Measurements from ENCODE around the gene TEKT4. TPM values are rescaled to one million over a fixed set of nuclear protein-coding genes. Genes with fewer than 3 reads are reported as not detected.

Gene TEKT4
- polyA plus RNA-seq, 2 of the 4 experiments (the other 2 are of a cell fraction), result not detected

DNA sequence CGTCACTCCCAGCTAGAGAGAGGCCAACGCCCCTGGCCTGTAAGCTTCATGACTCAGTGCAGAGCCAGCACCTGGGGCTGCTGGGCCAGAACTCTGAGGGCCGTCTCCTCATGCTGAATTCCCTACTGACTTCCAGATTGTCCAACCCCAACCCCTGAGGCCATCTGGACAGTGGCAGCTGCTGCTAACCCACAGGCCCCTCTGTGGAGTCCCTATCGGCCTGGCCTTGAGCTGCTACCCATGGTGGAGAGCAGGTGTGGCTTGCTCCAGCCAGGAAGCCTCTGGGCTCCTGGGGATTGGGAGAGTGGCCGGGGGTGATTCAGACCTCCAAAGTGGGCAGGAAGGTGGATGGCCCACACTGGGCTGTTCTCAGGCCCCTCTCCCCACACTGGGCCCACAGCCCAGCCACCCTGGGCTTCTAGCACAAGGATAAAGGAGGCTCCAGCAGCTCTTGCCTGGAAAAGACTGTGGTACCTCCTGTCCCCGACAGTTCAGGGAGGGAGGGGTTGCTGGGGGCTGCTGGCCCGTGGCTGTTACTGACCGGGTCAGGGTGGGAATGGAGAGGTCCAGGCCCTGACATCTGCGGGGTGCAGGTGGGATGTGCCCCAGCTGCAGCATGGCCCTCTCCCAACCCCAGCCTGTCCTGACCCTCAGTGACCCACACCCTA, 8.2 kb downstream of the TEKT4 start:
- H3K4me2 ChIP-seq, result no peak overlapping the region
- ATAC-seq (no peak), DNase-seq (ENCODE audit: low read depth in 1 of 2, low spot score in 1 of 2) (no peak), FAIRE-seq (no peak)
- H3K4me1 ChIP-seq, result no peaks in the 10 kb centered on the region
- no peak overlapping the region for H3K4me3 ChIP-seq
- no peak overlapping the region for H3K27ac ChIP-seq
- TF ChIP-seq MAFK (IDR thresholded peaks at IDR 0.05; ENCODE audit: partially characterized antibody), result no peak
- no peak for TF ChIP-seq PHF8 (IDR thresholded peaks at IDR 0.05; ENCODE audit: borderline replicate concordance, low read depth)
- TF ChIP-seq ZSCAN20 (CRISPR knock-in tag; IDR thresholded peaks at IDR 0.05), result no peak
- TF ChIP-seq BCL3 (IDR thresholded peaks at IDR 0.05), result no peak
- H3K9me3 ChIP-seq, result peaks cover 3% of the 10 kb centered on the region; the same call in 1 of the 3 replicates
- WGBS (ENCODE audit: missing lambda C conversion rate), result 34% methylated on average over 7 of the region's 9 CpGs
- ChIA-PET CTCF (no interaction called here), POLR2A (no interaction called here)

DNA sequence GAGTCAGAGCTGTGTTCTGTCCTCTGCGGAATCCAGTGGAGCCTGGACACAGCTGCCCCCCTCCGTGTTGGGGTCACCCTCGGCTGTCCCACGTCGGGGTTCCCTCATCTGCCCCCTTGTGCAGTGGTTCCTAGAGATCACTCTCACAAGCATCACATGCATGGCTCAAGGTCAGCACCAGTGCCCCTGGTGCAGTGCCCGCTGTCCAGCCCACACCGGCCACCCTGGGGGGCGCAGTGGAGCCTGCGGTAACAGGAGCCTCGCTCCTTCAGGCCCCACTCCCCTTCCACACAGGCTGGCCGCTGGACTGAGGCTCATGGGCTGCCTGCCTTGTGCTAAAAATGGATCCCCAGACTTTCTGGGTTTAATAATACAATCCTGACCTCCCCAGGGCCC, 8.8 kb downstream of the TEKT4 start:
- DNase-seq (ENCODE audit: low read depth in 1 of 2, low spot score in 1 of 2) (no peak), FAIRE-seq (no peak), ATAC-seq (no peak)
- WGBS (ENCODE audit: missing lambda C conversion rate), result 45% methylated on average over 11 of the region's 11 CpGs
- H3K4me1 ChIP-seq, result no peaks in the 10 kb centered on the region
- H3K4me3 ChIP-seq, result no peak overlapping the region
- TF ChIP-seq SREBF2 (IDR thresholded peaks at IDR 0.05) (no peak), HOXB5 (CRISPR knock-in tag; IDR thresholded peaks at IDR 0.05) (no peak), TP53 (CRISPR knock-in tag; IDR thresholded peaks at IDR 0.05) (no peak), CBX8 (IDR thresholded peaks at IDR 0.05) (no peak), MAFK (IDR thresholded peaks at IDR 0.05; ENCODE audit: partially characterized antibody) (no peak), ZSCAN20 (CRISPR knock-in tag; IDR thresholded peaks at IDR 0.05) (no peak), FOSB (CRISPR knock-in tag; IDR thresholded peaks at IDR 0.05) (no peak), RNF2 (IDR thresholded peaks at IDR 0.05; ENCODE audit: borderline replicate concordance, low read depth) (no peak), CTCF (IDR thresholded peaks at IDR 0.05) (no peak), GATA3 (IDR thresholded peaks at IDR 0.05; ENCODE audit: borderline replicate concordance) (no peak), EP300 (IDR thresholded peaks at IDR 0.05) (no peak), E2F6 (IDR thresholded peaks at IDR 0.05; ENCODE audit: borderline replicate concordance, low read depth) (no peak), FOXS1 (CRISPR knock-in tag; IDR thresholded peaks at IDR 0.05) (no peak), TFCP2L1 (CRISPR knock-in tag; IDR thresholded peaks at IDR 0.05) (no peak)
- TF ChIP-seq, protein P1, sequence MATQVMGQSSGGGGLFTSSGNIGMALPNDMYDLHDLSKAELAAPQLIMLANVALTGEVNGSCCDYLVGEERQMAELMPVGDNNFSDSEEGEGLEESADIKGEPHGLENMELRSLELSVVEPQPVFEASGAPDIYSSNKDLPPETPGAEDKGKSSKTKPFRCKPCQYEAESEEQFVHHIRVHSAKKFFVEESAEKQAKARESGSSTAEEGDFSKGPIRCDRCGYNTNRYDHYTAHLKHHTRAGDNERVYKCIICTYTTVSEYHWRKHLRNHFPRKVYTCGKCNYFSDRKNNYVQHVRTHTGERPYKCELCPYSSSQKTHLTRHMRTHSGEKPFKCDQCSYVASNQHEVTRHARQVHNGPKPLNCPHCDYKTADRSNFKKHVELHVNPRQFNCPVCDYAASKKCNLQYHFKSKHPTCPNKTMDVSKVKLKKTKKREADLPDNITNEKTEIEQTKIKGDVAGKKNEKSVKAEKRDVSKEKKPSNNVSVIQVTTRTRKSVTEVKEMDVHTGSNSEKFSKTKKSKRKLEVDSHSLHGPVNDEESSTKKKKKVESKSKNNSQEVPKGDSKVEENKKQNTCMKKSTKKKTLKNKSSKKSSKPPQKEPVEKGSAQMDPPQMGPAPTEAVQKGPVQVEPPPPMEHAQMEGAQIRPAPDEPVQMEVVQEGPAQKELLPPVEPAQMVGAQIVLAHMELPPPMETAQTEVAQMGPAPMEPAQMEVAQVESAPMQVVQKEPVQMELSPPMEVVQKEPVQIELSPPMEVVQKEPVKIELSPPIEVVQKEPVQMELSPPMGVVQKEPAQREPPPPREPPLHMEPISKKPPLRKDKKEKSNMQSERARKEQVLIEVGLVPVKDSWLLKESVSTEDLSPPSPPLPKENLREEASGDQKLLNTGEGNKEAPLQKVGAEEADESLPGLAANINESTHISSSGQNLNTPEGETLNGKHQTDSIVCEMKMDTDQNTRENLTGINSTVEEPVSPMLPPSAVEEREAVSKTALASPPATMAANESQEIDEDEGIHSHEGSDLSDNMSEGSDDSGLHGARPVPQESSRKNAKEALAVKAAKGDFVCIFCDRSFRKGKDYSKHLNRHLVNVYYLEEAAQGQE (IDR thresholded peaks at IDR 0.05), result no peak
- TF ChIP-seq, protein P2, sequence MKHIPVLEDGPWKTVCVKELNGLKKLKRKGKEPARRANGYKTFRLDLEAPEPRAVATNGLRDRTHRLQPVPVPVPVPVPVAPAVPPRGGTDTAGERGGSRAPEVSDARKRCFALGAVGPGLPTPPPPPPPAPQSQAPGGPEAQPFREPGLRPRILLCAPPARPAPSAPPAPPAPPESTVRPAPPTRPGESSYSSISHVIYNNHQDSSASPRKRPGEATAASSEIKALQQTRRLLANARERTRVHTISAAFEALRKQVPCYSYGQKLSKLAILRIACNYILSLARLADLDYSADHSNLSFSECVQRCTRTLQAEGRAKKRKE (CRISPR knock-in tag; IDR thresholded peaks at IDR 0.05; ENCODE audit: low read depth), result no peak
- CTCF ChIA-PET, result no interaction called here
- no peak overlapping the region for H3K27ac ChIP-seq
- H3K4me2 ChIP-seq, result no peak overlapping the region
- peaks cover 3% of the 10 kb centered on the region; the same call in 1 of the 3 replicates for H3K9me3 ChIP-seq
- POLR2A ChIA-PET, result no interaction called here
